GM12865 (cell line): ENCODE results near the gene ARMC7.
"Not testable (repeated sequence)": the region's sequence is repeated elsewhere in the genome, so short reads cannot be mapped to it uniquely, and the experiment has no call there.

Source experiments
- DNase-seq: peaks from one replicate; pipeline ENCODE4 v3.0.0; 2010; ENCODE audit warnings: low read depth
- H3K4me3 ChIP-seq: 2 replicates; pipeline ENCODE4 v1.5.1; 2011; ENCODE audit warnings: mild to moderate bottlenecking, low read depth, low read length, control low read depth
- CTCF ChIP-seq: IDR thresholded peaks from 2 replicates; pipeline ENCODE4 v1.5.1; 2011; ENCODE audit warnings: low read length, control low read depth, low read depth, inconsistent platforms; ENCODE audit not compliant: insufficient read depth; ENCODE audit errors: missing control alignments

The ARMC7 gene

DNA sequence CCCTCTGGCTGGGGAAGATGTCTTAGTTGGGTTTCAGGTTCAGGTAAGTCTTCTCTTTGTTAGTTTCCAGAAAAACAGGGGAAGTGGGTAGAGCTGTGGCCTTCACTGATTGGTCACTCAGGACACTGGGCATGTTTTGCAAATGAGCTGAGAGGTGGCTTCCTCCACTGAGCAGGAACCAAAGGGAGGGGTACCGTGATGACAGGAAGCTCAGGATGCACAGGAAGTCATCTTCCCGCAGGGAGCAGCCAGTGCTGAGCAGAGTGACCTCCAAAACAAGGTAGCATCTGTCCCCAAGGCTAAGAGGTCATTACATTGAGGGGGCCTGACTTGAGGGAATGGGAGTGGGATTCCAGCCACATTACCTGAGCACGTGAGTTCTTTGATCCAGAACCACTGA, 16.2 kb downstream of the ARMC7 start:
- no peak for TF ChIP-seq CTCF
- DNase-seq = peak; percentile 66
- H3K4me3 ChIP-seq = no peak overlapping the region

DNA sequence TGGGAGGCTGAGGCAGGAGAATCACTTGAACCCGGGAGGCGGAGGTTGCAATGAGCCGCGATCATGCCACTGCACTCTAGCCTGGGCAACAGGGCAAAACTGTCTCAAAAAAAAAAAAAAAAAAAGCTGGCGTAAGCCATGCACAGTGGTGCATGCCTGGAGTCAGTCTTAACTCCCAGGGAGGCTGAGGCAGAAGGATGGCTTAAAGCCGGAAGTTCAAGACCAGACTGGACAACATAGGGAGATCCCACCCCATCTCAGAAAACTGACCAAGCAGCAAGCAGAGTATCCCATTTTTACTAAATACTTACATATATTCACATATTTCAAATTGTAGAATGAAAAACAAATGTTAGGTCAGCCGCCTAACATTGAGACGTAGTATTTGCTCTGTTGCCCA, 17.2 kb downstream of the ARMC7 start:
- TF ChIP-seq CTCF = no peak
- H3K4me3 ChIP-seq = no peak overlapping the region
- DNase-seq = no peak

DNA sequence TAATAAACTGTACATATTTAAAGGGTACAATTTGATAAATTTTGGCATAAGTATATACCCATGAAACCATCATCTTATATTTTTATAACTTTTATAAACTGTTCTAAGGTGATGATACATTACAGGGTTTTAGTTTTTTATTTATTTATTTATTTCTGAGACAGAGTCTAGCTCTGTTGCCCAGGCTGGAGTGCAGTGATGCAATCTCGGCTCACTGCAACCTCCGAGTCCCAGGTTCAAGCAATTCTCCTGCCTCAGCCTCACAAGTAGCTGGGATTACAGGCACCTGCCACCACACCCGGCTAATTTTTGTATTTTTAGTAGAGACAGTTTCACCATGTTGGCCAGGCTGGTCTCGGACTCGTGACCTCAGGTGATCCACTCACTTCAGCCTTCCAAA, 18.2 kb downstream of the ARMC7 start:
- H3K4me3 ChIP-seq, DNase-seq: not testable (repeated sequence)

GRCh38 chr17:75128694-75129505, 19.1 kb downstream of the ARMC7 start:
- DNase-seq = no peak
- no peak overlapping the region for H3K4me3 ChIP-seq
- no peak for TF ChIP-seq CTCF

DNA sequence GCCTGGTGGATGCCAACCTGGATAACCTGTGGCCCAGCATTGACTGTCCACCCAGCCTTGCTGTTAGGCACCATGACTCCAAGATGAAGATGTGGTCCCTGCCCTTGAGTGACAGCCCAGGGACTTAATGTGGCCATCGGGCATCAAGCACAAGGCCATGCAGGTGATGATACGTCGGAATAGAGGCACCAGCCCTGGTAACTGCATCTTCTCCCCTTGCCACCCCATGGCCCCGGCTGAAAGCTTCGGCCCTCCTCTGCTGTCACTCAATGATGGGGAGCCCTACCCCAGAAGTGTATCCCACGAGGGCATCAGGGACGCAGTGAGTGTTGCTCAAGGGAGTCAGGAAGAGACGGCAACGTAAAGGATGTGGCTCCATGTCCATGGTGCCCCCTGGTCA, 19.8 kb downstream of the ARMC7 start:
- no peak for DNase-seq
- no peak overlapping the region for H3K4me3 ChIP-seq
- TF ChIP-seq CTCF = no peak

GRCh38 chr17:75130059-75130631, 20.4 kb downstream of the ARMC7 start:
- H3K4me3 ChIP-seq = peak overlapping the region; percentile 93
- no peak for TF ChIP-seq CTCF
- no peak for DNase-seq

DNA sequence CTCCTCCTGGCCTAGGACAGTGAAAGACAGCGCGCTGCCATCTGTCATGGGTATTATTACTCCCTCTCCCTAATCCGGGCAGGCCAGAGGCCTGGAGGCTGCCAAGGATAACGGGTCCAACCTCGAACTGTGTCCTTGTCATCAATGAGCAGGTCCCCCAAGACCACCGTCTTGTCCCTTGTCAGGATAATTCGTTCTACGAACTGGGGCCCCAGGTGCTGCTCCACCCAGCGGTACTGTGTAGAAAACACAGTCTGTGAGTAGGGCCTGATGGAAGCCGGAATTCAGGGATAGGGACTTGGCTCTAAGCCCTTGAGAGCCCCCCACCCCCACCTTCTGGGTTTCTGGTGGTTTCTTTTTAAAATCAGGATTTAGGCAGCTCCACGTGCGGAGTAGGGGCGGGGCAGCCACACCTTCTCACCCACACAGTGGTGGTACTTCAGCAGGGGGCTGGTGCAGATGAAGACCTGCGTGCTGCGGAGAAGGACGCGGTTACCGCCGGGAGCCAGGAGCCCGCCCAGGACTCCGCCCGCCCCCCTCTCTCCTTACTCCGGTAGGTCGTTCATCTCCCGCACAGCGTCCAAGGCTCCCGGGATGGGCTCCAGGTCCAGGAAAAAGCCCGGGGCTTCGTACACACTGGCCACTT, 21.0 kb downstream of the ARMC7 start:
- DNase-seq = peak; percentile 68
- H3K4me3 ChIP-seq = peak overlapping the region; percentile 93
- TF ChIP-seq CTCF = peak; percentile 60
